Osteoblast (primary cell): ENCODE measurements around the gene PMFBP1. TPM values are rescaled to one million over a fixed set of nuclear protein-coding genes. Genes with fewer than 3 reads are reported as not detected.

Source experiments
- DNase-seq: peaks from one replicate; pipeline ENCODE4 v3.0.0; 2011; ENCODE audit warnings: low spot score, mixed read lengths; ENCODE audit not compliant: insufficient read length; ENCODE audit errors: missing footprints
- H2AFZ ChIP-seq: 2 replicates; pipeline ENCODE4 v1.6.0; 2011; ENCODE audit warnings: mild to moderate bottlenecking, low read length
- H3K27ac ChIP-seq: 2 replicates; pipeline ENCODE4 v1.5.1; 2011; ENCODE audit warnings: mild to moderate bottlenecking, low read depth, low read length, moderate library complexity
- H3K27me3 ChIP-seq: 2 replicates; pipeline ENCODE4 v1.6.0; 2012; ENCODE audit warnings: mild to moderate bottlenecking, control low read depth, inconsistent platforms, low read length, moderate library complexity; ENCODE audit not compliant: insufficient read depth
- H3K36me3 ChIP-seq: 2 replicates; pipeline ENCODE4 v1.5.1; 2011; ENCODE audit warnings: mild to moderate bottlenecking, low read length, control low read depth, moderate library complexity; ENCODE audit not compliant: insufficient read depth
- H3K4me1 ChIP-seq: 2 replicates; pipeline ENCODE4 v1.5.1; 2011; ENCODE audit warnings: mild to moderate bottlenecking, low read length, control low read depth, moderate library complexity; ENCODE audit not compliant: insufficient read depth
- H3K4me2 ChIP-seq: 2 replicates; pipeline ENCODE4 v1.6.0; 2011; ENCODE audit warnings: mild to moderate bottlenecking, low read length; ENCODE audit not compliant: insufficient read depth
- H3K4me3 ChIP-seq: fragments of 200-600 bp; sonication (generic); 3 replicates; pipeline ENCODE4 v1.5.1; 2012; ENCODE audit warnings: mild to moderate bottlenecking, low read length, inconsistent platforms; ENCODE audit not compliant: insufficient read depth
- H3K79me2 ChIP-seq: 2 replicates; pipeline ENCODE4 v1.6.0; 2012; ENCODE audit warnings: mild to moderate bottlenecking, low read length, control low read depth, inconsistent platforms; ENCODE audit not compliant: insufficient read depth
- H3K9me3 ChIP-seq: 2 replicates; pipeline ENCODE4 v1.5.1; 2011; ENCODE audit warnings: low read depth, low read length, control low read depth
- H4K20me1 ChIP-seq: 2 replicates; pipeline ENCODE4 v1.6.0; 2012; ENCODE audit warnings: mild to moderate bottlenecking, low read length, control low read depth; ENCODE audit not compliant: insufficient read depth
- total RNA-seq: library from RNA; depleted of rRNA; stranded (reverse); fragments of >200 nt; gene quantifications from 2 replicates; pipeline ENCODE4 v1.2.3, GENCODE V29; 2012
- TF ChIP-seq, protein P1 (sequence below): IDR thresholded peaks from 2 replicates; pipeline ENCODE4 v1.5.1; 2011; ENCODE audit warnings: mild to moderate bottlenecking, low read depth, low read length, moderate library complexity; ENCODE audit errors: extremely low read depth

Gene PMFBP1
- total RNA-seq, 1 donor: under 0.01 TPM

GRCh38 chr16:72122308-72122707 lies 49.6 kb downstream of the PMFBP1 start:
- no peak overlapping the region for H3K4me3 ChIP-seq
- H3K27ac ChIP-seq: no peak overlapping the region

GRCh38 chr16:72120026-72120425 lies 51.9 kb downstream of the PMFBP1 start:
- TF ChIP-seq, protein P1, sequence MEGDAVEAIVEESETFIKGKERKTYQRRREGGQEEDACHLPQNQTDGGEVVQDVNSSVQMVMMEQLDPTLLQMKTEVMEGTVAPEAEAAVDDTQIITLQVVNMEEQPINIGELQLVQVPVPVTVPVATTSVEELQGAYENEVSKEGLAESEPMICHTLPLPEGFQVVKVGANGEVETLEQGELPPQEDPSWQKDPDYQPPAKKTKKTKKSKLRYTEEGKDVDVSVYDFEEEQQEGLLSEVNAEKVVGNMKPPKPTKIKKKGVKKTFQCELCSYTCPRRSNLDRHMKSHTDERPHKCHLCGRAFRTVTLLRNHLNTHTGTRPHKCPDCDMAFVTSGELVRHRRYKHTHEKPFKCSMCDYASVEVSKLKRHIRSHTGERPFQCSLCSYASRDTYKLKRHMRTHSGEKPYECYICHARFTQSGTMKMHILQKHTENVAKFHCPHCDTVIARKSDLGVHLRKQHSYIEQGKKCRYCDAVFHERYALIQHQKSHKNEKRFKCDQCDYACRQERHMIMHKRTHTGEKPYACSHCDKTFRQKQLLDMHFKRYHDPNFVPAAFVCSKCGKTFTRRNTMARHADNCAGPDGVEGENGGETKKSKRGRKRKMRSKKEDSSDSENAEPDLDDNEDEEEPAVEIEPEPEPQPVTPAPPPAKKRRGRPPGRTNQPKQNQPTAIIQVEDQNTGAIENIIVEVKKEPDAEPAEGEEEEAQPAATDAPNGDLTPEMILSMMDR: no peak
- Histone ChIP-seq H3K4me3 (no peak overlapping the region), H2AFZ (no peak overlapping the region), H3K36me3 (no peaks in the 10 kb centered on the region), H3K9me3 (no peaks in the 10 kb centered on the region), H3K27me3 (no peaks in the 10 kb centered on the region), H3K79me2 (no peaks in the 10 kb centered on the region), H3K4me1 (no peaks in the 10 kb centered on the region), H4K20me1 (no peaks in the 10 kb centered on the region), H3K4me2 (no peak overlapping the region), H3K27ac (no peak overlapping the region)
- no peak for DNase-seq

More at GRCh38 chr16:72122308-72122707, 49.6 kb downstream of the PMFBP1 start:
- Histone ChIP-seq H3K27me3 (no peaks in the 10 kb centered on the region), H3K36me3 (no peaks in the 10 kb centered on the region), H2AFZ (no peak overlapping the region), H3K79me2 (no peaks in the 10 kb centered on the region), H4K20me1 (no peaks in the 10 kb centered on the region), H3K4me1 (no peaks in the 10 kb centered on the region), H3K9me3 (no peaks in the 10 kb centered on the region), H3K4me2 (no peak overlapping the region)
- peak; percentile 29 for DNase-seq
- TF ChIP-seq, protein P1: no peak

GRCh38 chr16:72113616-72113945 lies 58.4 kb downstream of the PMFBP1 start:
- Histone ChIP-seq H3K4me3 (no peak overlapping the region), H3K79me2 (no peaks in the 10 kb centered on the region), H3K9me3 (no peaks in the 10 kb centered on the region), H3K4me2 (no peak overlapping the region), H3K36me3 (peaks cover 39% of the 10 kb centered on the region), H2AFZ (no peak overlapping the region), H3K4me1 (no peaks in the 10 kb centered on the region), H4K20me1 (no peaks in the 10 kb centered on the region), H3K27me3 (no peaks in the 10 kb centered on the region), H3K27ac (no peak overlapping the region)
- peak; percentile 52 for DNase-seq
- TF ChIP-seq, protein P1: no peak

- no peaks in the 10 kb centered on the region for H3K9me3 ChIP-seq
- no peaks in the 10 kb centered on the region for H4K20me1 ChIP-seq
- no peak overlapping the region for H3K27ac ChIP-seq
- peak; percentile 64 for DNase-seq
- H3K36me3 ChIP-seq: peaks cover 44% of the 10 kb centered on the region
- H2AFZ ChIP-seq: no peak overlapping the region
- TF ChIP-seq, protein P1: no peak
- H3K4me3 ChIP-seq: no peak overlapping the region
- no peak overlapping the region for H3K4me2 ChIP-seq
- no peaks in the 10 kb centered on the region for H3K79me2 ChIP-seq
- H3K27me3 ChIP-seq: no peaks in the 10 kb centered on the region
- no peaks in the 10 kb centered on the region for H3K4me1 ChIP-seq
These were observed 58.9 kb downstream of the PMFBP1 start for GRCh38 chr16:72112906-72113615.
